ENCODE measurements around the gene UROC1.

GRCh38 chr3:126474498-126475412 is 42.8 kb downstream of the UROC1 start:
- peak in 3 of 6 experiments; percentile 16 to 57 (median 21) for TF ChIP-seq CTCF (IDR thresholded peaks at IDR 0.05)
- TF ChIP-seq POLR2A (IDR thresholded peaks at IDR 0.05) = peak in 1 of 4 donors; percentile 38
- peak in 1 of 2 donors; percentile 18 for TF ChIP-seq POLR2AphosphoS5 (IDR thresholded peaks at IDR 0.05)
- no peak for TF ChIP-seq EP300 (IDR thresholded peaks at IDR 0.05)

All from upper lobe of left lung (tissue), 4 donors.